ENCODE results near the gene CEP162.

The CEP162 gene

GRCh38 chr6:84082689-84083265, 144.7 kb downstream of the CEP162 start:
- no peak for DNase-seq

GRCh38 chr6:84081222-84081621, 146.2 kb downstream of the CEP162 start:
- no peak for DNase-seq

- DNase-seq = no peak
These were observed 149.1 kb downstream of the CEP162 start for GRCh38 chr6:84078335-84078734.

- no peak for DNase-seq
These were observed 149.8 kb downstream of the CEP162 start for GRCh38 chr6:84077645-84078044.

- DNase-seq = no peak
These were observed 152.3 kb downstream of the CEP162 start for GRCh38 chr6:84074988-84075781.
